ENCODE data around the gene NRROS.
A peak's percentile ranks its signal among the peaks of the same experiment; 100 is the strongest.
"Not testable (repeated sequence)": the region's sequence is repeated elsewhere in the genome, so short reads cannot be mapped to it uniquely, and the experiment has no call there.

The NRROS gene

DNA sequence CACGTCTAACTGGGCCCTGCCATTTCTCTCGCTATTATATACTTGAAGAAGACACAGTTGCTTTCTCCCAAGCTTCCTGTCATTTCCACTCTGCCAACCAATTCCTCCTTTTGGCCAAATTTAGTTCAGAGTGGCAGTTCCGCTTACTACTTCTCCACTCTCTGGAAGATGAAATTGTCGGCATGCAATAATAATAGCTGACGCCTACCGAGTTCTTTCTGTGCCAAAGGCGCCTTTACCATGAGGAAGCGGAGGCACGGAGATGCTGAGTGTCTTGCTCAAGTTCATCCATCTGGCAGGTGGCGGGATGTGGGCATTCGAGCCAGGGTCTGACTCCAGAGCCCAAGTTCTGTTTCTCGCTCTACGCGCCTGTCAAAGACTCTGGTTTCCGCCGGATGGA is 14.6 kb upstream of the NRROS start:
- DNase-seq (ENCODE audit: low read depth): no peak

DNA sequence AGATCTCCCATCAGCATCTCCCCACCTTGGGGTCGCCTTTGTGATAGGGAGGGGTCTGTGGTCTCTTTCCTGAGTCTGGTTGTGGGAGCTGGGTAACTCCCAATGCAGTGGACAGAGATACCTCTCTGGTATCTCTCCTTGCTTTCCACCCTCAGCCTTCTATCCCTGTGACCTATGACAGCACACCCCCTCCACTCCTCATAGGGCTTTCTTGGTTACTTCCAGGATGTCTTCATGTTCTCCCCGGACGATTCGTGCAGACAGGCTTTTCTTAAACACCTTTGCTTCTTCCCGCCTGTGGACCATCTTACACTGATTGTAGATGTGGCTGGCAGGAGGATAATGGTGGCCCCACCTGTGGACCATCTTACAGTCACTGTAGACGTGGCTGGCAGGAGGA is 14.2 kb upstream of the NRROS start:
- DNase-seq (ENCODE audit: low read depth): no peak

DNA sequence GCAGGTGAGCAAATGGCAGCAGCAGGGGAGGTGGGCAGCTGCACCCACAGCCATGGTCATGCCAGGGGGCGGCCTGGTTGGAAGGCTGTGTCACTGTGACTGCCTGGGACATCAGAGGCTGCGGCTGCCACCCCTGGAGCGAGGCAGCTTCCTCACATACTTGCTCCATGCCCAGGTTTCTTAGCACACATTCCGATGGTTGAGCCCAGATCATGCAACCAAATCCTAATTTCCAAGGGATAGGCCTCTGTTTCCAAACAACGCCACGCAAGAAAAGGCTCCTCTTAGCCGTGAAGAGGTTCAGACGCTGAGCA is 11.6 kb upstream of the NRROS start:
- DNase-seq (ENCODE audit: low read depth): no peak

DNA sequence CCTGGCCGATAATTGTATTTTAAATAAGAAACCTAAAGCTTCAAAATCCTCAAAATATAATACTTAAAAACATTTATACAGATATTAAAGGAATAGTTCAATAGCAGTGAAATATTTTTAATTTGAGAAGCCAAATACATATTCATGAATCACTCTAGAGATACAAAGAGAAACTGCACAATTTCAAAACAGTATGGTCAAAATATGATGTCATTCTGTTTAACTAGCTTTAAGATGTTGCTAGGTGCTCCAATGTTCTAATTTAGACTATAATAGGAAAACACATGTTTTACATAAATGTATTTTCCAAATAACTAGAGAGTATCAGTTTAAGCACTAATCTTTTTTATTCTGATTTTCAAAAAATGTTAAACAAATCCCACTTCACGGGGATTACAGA is 10.3 kb upstream of the NRROS start:
- DNase-seq (ENCODE audit: low read depth): no peak

DNA sequence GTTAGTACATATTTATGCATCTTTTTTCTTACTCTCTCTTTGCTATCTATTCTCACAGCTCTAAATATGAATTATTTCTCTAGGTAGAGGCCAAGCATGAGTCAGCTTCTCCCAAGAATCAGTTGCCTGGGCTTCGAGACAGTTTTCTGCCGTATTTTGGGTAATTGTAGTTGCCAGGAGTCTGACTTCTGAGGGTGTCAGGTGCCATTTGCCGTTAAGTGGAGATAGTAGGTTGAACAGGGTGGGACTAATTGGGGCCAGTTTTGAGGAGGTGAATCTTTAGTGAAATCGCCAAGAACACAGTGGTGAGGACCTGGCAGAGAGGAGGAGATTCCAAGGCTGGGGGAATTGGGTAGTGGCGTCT is 7.8 kb upstream of the NRROS start:
- DNase-seq (ENCODE audit: low read depth): no peak

DNA sequence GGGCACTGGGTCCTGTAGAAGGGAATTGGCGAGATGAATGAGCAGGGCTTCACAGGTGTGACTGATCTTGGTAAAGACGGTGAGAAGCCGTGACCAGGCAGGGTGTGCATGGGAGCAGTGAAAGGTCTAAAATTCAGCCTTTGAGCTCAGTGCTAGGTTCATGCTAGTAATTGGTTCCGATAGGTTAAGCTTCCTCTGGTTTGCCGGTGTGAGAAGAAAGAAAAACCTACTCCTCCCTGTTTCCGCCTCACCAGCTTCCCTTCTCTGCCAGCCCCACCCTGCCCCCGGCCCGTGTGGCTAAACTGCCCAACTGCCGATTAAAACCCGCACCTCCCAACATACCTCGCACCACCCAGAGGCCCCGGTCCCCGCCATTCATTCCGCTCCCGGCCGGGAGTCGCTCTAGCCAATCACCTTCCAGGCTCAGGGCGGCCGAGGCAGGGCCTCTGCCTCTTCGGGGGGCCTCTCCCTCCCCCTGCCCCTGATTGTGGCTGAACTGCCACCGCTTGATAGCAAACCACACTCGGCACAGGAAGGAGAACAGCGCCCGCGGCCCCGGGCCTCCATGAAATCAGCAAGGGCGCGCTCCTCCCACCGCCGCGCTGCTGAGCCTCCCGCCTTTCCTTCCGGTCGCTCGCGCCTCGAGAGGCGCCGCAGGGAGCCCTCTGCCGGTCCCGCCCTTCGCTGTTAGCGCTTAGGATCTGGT is 7.3 kb upstream of the NRROS start:
- DNase-seq (ENCODE audit: low read depth): peak; percentile 83

DNA sequence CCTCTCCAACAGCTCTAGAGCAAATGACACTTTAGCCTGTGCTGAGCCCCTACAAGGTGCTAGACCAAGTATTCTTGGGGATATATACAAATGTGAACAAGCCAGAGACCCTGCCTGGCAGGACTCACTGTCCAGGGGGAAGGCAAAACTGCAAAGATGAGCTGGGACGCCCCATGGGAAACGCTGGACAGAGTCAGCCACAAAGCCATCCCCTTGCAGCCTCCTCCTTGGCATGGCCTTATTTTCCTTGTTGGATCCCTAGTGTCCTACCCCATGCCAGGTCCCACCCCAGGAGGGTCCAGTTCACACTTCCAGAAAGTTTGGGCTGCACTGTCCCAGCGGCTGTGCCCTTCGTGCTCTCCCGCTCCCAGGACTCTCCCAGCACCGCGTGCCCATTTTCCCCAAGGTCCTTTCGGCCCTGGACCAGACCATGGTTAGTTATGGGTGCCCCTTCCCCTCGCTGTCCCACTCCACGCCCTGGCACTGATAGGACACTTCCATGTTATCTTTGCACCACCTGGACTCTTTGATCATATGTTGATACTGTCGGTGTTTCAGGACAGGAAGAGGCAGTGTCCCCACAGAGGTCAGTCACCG is 5.8 kb upstream of the NRROS start:
- DNase-seq (ENCODE audit: low read depth): no peak

DNA sequence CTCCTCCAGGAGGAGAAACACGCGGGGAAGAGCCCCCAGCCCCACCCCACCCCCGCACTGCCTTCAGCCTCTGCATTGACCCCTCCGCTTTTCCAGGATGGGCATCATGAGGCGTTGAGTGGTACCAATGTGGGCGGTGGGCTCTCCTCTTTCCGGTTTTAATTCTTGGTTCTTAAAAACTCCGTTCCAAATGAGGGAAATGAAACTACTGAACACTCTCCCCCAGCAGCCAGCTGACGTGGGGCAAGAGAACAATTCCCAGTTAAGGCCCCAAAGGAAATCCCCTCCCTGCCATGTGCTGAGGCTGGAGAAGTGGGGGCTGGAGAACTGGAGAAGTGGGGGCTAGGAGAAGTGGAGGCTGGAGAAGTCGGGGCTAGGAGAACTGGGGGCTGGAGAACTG is 5.3 kb upstream of the NRROS start:
- DNase-seq (ENCODE audit: low read depth): no peak

DNA sequence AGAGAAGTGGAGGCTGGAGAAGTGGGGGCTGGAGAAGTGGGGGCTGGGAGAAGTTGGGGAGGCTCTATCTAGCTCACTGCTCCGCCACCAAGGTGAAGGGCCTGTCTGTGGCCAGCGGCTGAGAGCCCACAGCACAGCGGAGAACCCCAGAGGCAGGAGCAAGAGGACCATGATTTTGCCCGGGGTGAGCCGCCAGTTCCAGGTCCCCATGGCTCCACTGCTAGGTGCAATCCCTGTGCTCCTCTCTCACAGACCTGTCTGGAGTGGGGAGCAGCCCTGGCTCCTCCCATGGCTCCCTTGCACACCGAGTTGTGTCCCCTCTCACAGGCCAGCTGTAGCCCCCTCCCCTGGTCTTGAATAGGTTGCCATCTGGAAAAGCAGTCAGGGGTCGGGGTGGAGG is 4.7 kb upstream of the NRROS start:
- no peak for DNase-seq (ENCODE audit: low read depth)

DNA sequence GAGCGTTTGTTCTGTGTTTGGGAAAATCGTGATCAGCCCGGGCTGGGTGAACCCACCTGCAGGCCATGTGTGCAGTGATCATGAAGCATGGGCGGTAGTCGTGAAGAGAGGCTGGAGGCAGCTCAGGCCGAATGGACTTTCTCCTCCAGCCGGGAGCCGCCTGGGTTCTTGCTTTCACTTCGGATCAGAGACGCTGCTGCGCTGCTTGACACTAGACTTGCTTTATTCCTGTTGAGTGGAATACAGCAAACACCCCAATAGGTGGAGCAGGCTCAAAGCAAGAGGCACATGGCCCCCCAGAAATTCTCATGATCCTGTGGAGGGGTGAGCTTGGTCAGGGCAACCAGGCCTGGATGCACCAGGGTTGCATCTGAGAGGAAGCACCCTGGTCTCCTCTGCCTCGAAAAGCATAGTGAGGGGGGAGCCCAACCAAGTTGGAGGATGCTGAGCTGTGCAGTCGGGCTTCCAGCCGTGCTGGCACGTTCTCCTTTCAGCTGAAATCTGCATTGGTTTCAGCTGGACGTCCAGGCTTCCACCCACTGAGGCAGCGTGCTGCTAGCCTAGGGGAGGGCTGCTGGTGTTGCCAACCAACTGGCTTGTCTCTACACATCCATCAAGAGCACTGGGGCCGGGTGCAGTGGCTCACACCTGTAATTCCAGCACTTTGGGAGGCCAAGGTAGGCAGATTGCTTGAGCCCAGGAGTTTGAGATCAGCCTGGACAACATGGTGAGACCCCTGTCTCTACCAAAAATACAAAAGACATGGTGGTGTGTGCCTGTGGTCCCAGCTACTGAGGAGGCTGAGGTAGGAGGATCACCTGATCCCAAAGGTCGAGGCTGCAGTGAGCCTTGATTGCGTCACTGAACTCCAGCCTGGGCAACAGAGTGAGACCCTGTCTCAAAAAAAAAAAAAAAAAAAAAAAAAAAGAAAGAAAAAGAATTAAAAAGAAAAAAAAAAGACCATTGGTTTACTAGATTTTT is 2.8 kb upstream of the NRROS start:
- DNase-seq (ENCODE audit: low read depth): no peak

DNA sequence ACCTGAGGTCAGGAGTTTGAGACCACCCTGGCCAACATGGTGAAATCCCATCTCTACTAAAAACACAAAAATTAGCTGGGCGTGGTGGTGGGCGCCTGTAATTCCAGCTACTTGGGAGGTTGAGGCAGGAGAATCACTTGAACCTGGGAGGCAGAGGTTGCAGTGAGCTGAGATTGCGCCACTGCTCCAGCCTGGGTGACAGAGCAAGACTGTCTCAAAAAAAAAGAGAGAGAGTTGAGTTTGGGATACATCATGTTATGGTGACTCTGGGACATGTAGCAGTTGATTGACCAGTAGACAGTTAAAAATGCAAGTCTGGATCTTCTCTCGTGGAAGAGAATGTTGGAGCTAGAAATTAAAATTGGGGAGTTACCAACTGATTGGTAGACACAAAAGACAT is 1.6 kb upstream of the NRROS start:
- DNase-seq (ENCODE audit: low read depth): not testable (repeated sequence)

DNA sequence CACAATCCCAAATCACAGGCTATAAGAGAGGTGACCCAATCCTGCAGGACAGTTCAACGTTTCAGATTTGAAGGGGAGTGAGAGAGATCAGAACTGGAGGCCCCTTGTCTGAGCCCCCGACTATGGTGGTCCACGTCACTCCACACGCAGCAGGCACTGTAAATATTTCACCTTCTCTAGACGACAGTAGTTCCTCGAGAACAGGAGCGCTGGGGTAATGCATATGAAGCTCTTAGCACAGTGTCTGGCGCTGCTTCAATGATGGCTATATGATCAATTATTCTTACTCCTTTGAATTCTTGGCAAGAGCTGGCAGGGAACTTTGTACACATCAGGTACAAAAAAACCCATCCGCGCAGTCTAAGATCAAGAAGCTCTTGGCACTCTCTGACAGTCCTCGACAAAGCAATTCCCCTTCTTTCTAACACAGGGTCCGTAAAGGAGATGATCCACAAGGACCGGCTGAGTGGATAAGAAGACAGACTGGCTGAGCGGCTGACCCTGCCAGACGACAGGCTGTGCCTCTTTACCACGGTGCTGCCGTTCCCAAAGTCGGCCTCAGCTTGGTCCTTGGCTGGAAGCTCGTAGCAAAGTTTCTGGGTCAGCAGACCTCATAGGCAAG is 522 bp upstream of the NRROS start:
- no peak for DNase-seq (ENCODE audit: low read depth)

DNA sequence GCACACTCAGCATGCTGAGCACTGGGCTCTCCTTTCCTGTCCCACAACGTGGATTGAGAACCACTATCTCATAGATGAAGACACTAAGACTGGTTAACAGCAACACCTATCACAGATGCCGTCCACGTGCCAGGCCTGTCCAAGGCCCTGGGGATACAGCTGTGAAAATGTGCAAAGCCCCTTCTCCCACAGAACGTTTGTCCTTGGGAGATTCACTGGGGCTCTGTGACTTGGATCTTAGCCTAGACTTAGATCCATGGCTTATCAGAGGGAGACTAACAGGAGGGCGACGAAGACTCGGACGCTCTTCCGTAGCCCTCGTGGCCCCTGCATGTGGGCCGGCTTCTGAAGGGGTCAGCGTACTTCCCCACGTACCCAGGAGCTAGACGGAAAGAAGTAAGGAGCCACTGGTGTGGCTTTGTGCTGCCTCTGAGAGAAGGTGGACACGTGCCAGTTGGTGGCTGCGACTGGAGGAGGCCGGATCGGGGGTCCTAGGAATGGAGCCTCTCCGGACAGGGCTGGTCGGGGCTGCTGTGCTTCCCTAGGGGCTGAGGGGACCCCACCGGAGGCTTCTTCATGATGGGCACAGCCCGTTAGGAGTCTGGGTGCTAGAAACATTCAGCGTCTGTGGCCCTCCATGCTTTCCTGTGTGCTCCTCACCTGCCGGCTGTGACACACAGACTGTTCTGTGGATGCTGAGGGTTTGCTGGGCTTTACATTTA is 964 bp downstream of the NRROS start:
- no peak for DNase-seq (ENCODE audit: low read depth)

DNA sequence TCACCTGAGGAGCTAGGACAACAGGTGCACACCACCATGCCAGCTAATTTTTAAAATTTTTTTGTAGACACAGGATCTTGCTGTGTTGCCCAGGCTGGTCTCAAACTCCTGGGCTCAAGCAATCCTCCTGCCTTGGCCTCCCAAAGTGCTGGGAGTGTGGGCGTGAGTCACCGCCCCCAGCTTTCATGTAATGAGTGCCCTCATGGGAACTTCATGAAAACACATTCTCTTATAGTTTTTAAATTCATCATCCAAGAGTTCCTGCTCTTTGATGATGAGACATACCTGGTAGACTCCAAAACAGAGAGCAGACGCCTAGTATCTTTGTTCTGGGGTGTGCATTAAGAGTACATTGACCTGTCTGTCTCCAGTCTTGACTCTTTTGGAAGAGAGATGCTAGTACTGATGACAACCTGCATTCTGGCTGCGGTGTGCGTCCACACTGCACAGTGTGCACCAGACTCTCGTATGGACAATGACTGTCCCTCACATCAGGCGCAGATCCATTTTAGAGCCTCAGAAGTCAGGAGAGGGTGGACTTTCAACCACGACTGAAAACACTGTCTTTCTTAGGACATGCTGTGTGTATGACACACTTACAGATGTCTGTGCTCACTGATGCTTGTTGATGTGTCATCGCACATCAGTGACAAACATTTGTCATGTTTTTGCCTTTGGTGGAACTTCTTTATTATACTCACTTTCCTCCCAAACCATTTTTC is 2.0 kb downstream of the NRROS start:
- DNase-seq (ENCODE audit: low read depth): no peak

DNA sequence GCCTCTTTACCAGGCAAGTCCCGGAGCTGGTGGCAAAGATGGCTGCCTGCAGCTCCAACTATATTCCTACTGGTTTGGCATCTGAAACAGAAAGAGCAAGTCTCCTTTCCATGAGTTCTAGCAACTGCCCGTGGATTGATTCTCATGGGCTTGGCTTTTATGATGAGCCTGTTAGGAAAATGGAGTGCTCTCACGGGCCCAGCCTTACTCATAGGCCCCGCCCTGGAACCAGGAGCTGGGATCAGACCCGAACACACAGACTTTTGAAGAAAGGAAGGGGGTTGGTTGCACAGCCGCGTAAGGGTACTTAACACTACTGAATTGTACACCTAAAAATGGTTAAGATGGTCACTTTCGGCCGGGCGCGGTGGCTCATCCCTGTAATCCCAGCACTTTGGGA is 2.9 kb downstream of the NRROS start:
- no peak for DNase-seq (ENCODE audit: low read depth)

DNA sequence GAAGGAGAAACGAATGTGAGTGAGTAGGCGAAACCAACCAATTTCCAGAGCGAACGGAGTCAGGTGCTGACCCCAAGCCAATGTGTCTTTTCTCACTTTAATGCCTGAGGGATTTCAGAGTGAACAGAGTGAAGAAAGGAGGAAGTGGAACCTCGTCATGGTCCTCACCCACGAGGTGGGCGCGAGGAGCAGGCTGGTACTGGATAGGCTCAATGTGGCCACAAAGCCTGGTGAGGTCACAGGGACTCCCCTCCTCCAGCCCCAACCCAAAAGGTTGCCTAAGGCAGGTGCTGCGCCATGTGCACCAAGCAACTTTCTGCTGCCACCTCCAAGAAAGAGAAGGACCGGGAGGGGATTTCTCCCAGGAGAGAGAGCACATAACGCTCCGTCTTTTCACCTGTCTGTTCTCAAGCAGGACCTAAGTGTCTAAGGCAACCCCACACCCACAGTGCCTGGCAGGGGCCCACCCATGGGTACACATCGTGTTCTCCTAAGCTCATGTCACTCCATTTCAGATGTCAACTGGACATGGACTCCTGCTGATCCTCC is 3.8 kb downstream of the NRROS start:
- no peak for DNase-seq (ENCODE audit: low read depth)

DNA sequence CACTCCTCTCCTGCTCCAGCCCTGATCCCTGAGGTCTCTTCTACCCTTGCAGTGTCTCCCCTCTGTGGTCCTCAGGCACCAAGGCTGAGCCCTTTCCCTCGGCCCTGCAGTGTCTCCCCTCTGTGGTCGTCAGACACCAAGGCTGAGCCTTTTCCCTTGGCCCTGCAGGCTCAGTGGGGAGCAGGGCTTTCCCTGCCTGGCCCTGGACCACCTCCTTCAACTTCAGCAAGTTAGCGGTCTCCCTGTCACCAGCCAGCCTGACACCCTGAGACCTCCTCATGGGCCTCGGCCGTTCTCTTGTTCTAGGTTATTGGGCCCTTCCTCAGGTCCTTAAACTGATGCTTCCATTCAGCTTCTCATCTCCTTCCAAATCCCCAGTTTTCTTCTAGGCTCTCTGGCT is 4.3 kb downstream of the NRROS start:
- no peak for DNase-seq (ENCODE audit: low read depth)

DNA sequence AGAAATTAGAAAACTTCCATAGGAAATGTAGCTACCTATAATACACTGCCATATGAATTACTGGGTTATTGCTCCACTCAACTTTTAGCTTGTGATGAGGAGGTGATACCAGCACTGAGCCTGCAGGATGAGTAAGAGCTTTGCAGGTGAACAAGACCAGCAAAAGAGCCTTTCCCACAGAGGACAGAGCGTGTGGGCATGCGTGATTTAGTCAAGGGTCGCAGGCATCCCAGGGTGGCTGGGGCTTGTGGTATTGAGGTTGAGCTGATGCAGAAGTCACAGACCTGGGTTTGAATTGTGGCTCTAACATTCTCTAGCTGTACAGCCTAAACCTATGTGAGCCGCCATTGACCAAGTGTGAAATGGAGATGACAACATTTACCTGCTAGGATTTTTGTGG is 5.6 kb downstream of the NRROS start:
- DNase-seq (ENCODE audit: low read depth): no peak

DNA sequence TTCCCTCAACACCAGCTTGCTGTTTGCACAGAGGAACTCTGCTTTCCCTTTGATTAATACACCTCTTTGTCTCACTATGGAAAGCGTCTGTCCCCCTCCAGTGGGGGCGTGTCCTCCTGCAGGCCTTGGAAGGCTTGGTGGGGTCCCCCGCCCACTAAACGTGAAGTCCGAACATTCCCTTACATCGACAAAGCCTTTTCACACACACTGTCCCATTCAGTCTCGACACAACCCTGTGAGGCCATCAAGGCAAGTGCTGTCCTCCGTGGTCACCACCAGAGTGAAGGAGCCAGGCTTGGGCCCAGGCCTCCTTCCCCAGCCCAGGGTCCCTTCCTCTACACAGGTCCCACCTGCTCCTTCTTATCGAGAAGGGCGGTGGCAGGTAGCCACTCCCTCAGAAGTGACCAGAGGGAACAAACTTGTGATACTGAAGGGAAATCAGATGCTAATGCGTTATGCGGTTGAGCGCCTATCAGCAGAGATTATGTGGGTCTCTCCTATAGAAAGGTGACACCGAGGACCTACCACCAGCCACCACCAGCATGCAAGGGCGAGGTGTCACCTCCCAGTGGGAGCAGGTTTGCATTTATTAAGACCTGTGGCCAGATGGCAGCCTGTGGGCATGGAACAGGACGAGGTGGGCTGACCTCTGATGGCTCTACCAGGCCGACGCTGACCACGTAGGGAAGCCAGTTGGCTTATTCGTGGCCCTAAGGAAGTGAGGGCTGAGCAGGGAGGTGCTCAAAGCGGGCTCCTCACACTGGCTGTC is 6.6 kb downstream of the NRROS start:
- no peak for DNase-seq (ENCODE audit: low read depth)

DNA sequence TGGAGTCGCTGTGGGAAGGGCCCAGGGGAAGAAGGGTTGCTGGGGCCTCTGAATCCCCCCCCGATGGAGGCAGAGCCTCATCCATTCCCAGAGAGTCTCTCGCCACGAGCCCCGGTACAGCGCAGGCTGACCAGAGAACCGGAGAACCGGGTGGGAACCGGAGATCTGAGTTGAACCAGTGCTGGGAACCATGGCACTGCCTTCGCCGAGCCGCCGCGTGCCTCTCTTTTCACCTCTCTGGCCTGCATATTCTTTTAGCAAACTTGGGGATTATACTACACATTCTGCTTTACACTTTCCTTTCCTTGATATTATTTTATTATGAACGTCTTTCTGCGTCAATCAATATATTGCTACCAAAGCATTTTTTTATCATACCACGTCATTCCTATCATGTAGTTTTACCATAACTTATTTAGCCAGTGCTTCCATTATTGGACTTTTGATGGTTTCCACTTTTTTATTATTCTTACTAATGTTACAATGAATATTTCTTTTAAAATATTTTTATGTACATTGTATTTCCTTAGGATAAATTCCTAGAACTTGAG is 7.2 kb downstream of the NRROS start:
- no peak for DNase-seq (ENCODE audit: low read depth)
